Keratinocyte (primary cell): Measurements from ENCODE around the gene RASA3. TPM values are rescaled to one million over a fixed set of nuclear protein-coding genes. Genes with fewer than 3 reads are reported as not detected.

Experiments
- DNase-seq: peaks from one replicate; pipeline ENCODE4 v3.0.0-alpha.2; 2011; ENCODE audit warnings: low read depth, missing footprints, low spot score
- FAIRE-seq: peaks from 2 replicates; lab custom pipeline; 2011; peaks lifted over from hg19 to GRCh38; lab: Jason Lieb, UNC
- H2AFZ ChIP-seq: 2 replicates; pipeline ENCODE4 v1.6.0; 2012; ENCODE audit warnings: low read length, control low read depth, inconsistent platforms; ENCODE audit not compliant: control insufficient read depth
- H3K27ac ChIP-seq: 2 replicates; pipeline ENCODE4 v1.5.1; 2011; ENCODE audit warnings: low read length; ENCODE audit not compliant: control insufficient read depth, insufficient read depth
- H3K27me3 ChIP-seq: 3 replicates; pipeline ENCODE4 v1.6.0; 2011; ENCODE audit warnings: low read length; ENCODE audit not compliant: control insufficient read depth, insufficient read depth; ENCODE audit errors: extremely low read depth
- H3K36me3 ChIP-seq, 2 experiments: 2 replicates in 1 of 2; 3 replicates in 1 of 2; pipeline ENCODE4 v1.5.1; 2011; ENCODE audit warnings: low read length in 2 of 2, mild to moderate bottlenecking in 1 of 2; ENCODE audit not compliant: control insufficient read depth in 2 of 2, insufficient read depth in 2 of 2; ENCODE audit errors: extremely low read depth in 1 of 2
- H3K4me1 ChIP-seq: 3 replicates; pipeline ENCODE4 v1.5.1; 2011; ENCODE audit warnings: low read length; ENCODE audit not compliant: control insufficient read depth, insufficient read depth; ENCODE audit errors: extremely low read depth
- H3K4me2 ChIP-seq: 3 replicates; pipeline ENCODE4 v1.6.0; 2011; ENCODE audit warnings: low read depth, low read length; ENCODE audit not compliant: control insufficient read depth, insufficient read depth; ENCODE audit errors: extremely low read depth
- H3K4me3 ChIP-seq, 3 experiments: fragments of 200-600 bp in 1 of 3; sonication (generic) in 1 of 3; 2 replicates in 2 of 3; 3 replicates in 1 of 3; pipeline ENCODE4 v1.5.1; 2011 to 2016; ENCODE audit warnings: low read length in 3 of 3, mild to moderate bottlenecking in 3 of 3, control low read depth in 2 of 3, inconsistent platforms in 1 of 3, low read depth in 1 of 3, mixed read lengths in 1 of 3, mixed run types in 1 of 3, moderate library complexity in 1 of 3; ENCODE audit not compliant: control insufficient read depth in 2 of 3, insufficient read depth in 2 of 3; ENCODE audit errors: extremely low read depth in 1 of 3
- H3K79me2 ChIP-seq: 2 replicates; pipeline ENCODE4 v1.6.0; 2012; ENCODE audit warnings: low read length; ENCODE audit not compliant: control insufficient read depth, insufficient read depth
- H3K9ac ChIP-seq: 3 replicates; pipeline ENCODE4 v1.6.0; 2011; ENCODE audit warnings: low read length; ENCODE audit not compliant: control insufficient read depth, insufficient read depth; ENCODE audit errors: extremely low read depth
- H3K9me1 ChIP-seq: 3 replicates; pipeline ENCODE4 v1.6.0; 2011; ENCODE audit warnings: low read length; ENCODE audit not compliant: control insufficient read depth, insufficient read depth; ENCODE audit errors: extremely low read depth
- H3K9me3 ChIP-seq: 2 replicates; pipeline ENCODE4 v1.5.1; 2012; ENCODE audit warnings: low read depth, low read length; ENCODE audit not compliant: control insufficient read depth
- H4K20me1 ChIP-seq: 3 replicates; pipeline ENCODE4 v1.6.0; 2011; ENCODE audit warnings: low read length; ENCODE audit not compliant: control insufficient read depth, insufficient read depth; ENCODE audit errors: extremely low read depth
- EZH2 ChIP-seq: IDR thresholded peaks from one replicate; pipeline ENCODE4 v1.6.1; 2012; ENCODE audit warnings: inconsistent platforms, mild to moderate bottlenecking, low read length, moderate library complexity
- dilution Hi-C: fragments of 300-500 bp; cut with MboI; formaldehyde crosslinking; loops from one replicate; pipeline ENCODE4 v1.7.0; 2020; ENCODE audit warnings: low sequenced_read_pairs; ENCODE audit not compliant: extremely low pct_ligation_motif_present
- polyA plus RNA-seq, 5 experiments: library from polyadenylated mRNA; depleted of rRNA in 3 of 5; stranded (reverse) in 3 of 5; stranded (forward) in 1 of 5; unstranded in 1 of 5; fragments of >200 nt; gene quantifications; 1 replicate in 1 of 5; 2 replicates in 3 of 5; 3 replicates in 1 of 5; pipeline versions ENCODE4 v1.2.1 to v1.2.3, GENCODE V29; 2011 to 2012; ENCODE audit warnings: missing spikeins in 2 of 5, low read depth in 1 of 5, low replicate concordance in 1 of 5
- TF ChIP-seq, protein P1 (sequence below), 3 experiments: IDR thresholded peaks in 1 of 3; conservative IDR thresholded peaks in 1 of 3; optimal IDR thresholded peaks in 1 of 3; 2 replicates in 2 of 3; 3 replicates in 1 of 3; pipeline versions ENCODE3 to v1.5.1; 2011; ENCODE audit warnings: low read length in 3 of 3, mild to moderate bottlenecking in 3 of 3, moderate library complexity in 2 of 3, control low read depth in 1 of 3, inconsistent platforms in 1 of 3; ENCODE audit not compliant: insufficient read depth in 2 of 3; ENCODE audit errors: extremely low read depth in 1 of 3

The RASA3 gene
- polyA plus RNA-seq, 1 donor (not counting 4 experiments of a cell fraction or from before 2014, with no cell fraction given) = 4.1 TPM

GRCh38 chr13:114078461-114079451 lies 53.7 kb downstream of the RASA3 start:
- DNase-seq = no peak
- H3K4me2 ChIP-seq = peak overlapping the region; percentile 52
- TF ChIP-seq, protein P1, sequence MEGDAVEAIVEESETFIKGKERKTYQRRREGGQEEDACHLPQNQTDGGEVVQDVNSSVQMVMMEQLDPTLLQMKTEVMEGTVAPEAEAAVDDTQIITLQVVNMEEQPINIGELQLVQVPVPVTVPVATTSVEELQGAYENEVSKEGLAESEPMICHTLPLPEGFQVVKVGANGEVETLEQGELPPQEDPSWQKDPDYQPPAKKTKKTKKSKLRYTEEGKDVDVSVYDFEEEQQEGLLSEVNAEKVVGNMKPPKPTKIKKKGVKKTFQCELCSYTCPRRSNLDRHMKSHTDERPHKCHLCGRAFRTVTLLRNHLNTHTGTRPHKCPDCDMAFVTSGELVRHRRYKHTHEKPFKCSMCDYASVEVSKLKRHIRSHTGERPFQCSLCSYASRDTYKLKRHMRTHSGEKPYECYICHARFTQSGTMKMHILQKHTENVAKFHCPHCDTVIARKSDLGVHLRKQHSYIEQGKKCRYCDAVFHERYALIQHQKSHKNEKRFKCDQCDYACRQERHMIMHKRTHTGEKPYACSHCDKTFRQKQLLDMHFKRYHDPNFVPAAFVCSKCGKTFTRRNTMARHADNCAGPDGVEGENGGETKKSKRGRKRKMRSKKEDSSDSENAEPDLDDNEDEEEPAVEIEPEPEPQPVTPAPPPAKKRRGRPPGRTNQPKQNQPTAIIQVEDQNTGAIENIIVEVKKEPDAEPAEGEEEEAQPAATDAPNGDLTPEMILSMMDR (optimal IDR thresholded peaks at IDR 0.05 in 1 of 3, IDR thresholded peaks at IDR 0.05 in 1 of 3, conservative IDR thresholded peaks at IDR 0.05 in 1 of 3; ENCODE audit: extremely low read depth in 1 of 3, insufficient read depth in 2 of 3, low read length in 3 of 3) = no peak
- no peak for TF ChIP-seq EZH2

GRCh38 chr13:114077933-114078325 lies 54.5 kb downstream of the RASA3 start:
- H3K27me3 ChIP-seq = no peaks in the 10 kb centered on the region
- no peaks in the 10 kb centered on the region for H3K36me3 ChIP-seq
- dilution Hi-C loops = loop anchor here (10.0 kb wide), 1 partner anchor 47 kb away; no protein-coding TSS in a partner anchor
- H3K4me1 ChIP-seq = peaks cover 14% of the 10 kb centered on the region
- no peak overlapping the region for H3K27ac ChIP-seq
- H3K9me1 ChIP-seq = peaks cover 3% of the 10 kb centered on the region
- no peaks in the 10 kb centered on the region for H4K20me1 ChIP-seq
- DNase-seq (no peak), FAIRE-seq (no peak)
- H2AFZ ChIP-seq = no peak overlapping the region
- no peak overlapping the region for H3K4me3 ChIP-seq
- H3K9ac ChIP-seq = peak overlapping the region; percentile 13
- H3K9me3 ChIP-seq = no peaks in the 10 kb centered on the region
- TF ChIP-seq, protein P1 (optimal IDR thresholded peaks at IDR 0.05 in 1 of 3, IDR thresholded peaks at IDR 0.05 in 1 of 3, conservative IDR thresholded peaks at IDR 0.05 in 1 of 3; ENCODE audit: extremely low read depth in 1 of 3, insufficient read depth in 2 of 3, low read length in 3 of 3) = no peak
- TF ChIP-seq EZH2 = no peak
- peaks cover 3% of the 10 kb centered on the region for H3K79me2 ChIP-seq
- H3K4me2 ChIP-seq = peak overlapping the region; percentile 52

More at GRCh38 chr13:114078461-114079451, 53.7 kb downstream of the RASA3 start:
- peak; percentile 84 for FAIRE-seq
- Histone ChIP-seq H3K36me3 (no peaks in the 10 kb centered on the region), H3K4me3 (no peak overlapping the region), H4K20me1 (no peaks in the 10 kb centered on the region), H2AFZ (peak overlapping the region; percentile 26), H3K9ac (peak overlapping the region; percentile 13), H3K79me2 (peaks cover 3% of the 10 kb centered on the region), H3K4me1 (peaks cover 14% of the 10 kb centered on the region), H3K27me3 (no peaks in the 10 kb centered on the region), H3K9me3 (no peaks in the 10 kb centered on the region), H3K27ac (no peak overlapping the region), H3K9me1 (peaks cover 3% of the 10 kb centered on the region)
- dilution Hi-C loops = loop anchor here (10.0 kb wide), 1 partner anchor 46 kb away; no protein-coding TSS in a partner anchor
